ENCODE results near the gene LTF.

Gene LTF

GRCh38 chr3:46490338-46491084, 25.8 kb upstream of the LTF start:
- no peak for DNase-seq

- no peak for DNase-seq
Measured at GRCh38 chr3:46489875-46490274, 25.2 kb upstream of the LTF start.

GRCh38 chr3:46489381-46489780, 24.7 kb upstream of the LTF start:
- no peak for DNase-seq

- peak; percentile 92 for DNase-seq
Measured at GRCh38 chr3:46488735-46489361, 24.1 kb upstream of the LTF start.

GRCh38 chr3:46485779-46486175, 21.1 kb upstream of the LTF start:
- no peak for DNase-seq

- DNase-seq = no peak
Measured at GRCh38 chr3:46484911-46485778, 20.4 kb upstream of the LTF start.

GRCh38 chr3:46484388-46484787, 19.7 kb upstream of the LTF start:
- DNase-seq = no peak

- no peak for DNase-seq
Measured at GRCh38 chr3:46483825-46484224, 19.1 kb upstream of the LTF start.

- no peak for DNase-seq
Measured at GRCh38 chr3:46482632-46483350, 18.1 kb upstream of the LTF start.

- no peak for DNase-seq
Measured at GRCh38 chr3:46481636-46482035, 16.9 kb upstream of the LTF start.

- DNase-seq = no peak
Measured at GRCh38 chr3:46480491-46481195, 15.9 kb upstream of the LTF start.

GRCh38 chr3:46479696-46480095, 15.0 kb upstream of the LTF start:
- DNase-seq = no peak

- DNase-seq = no peak
Measured at GRCh38 chr3:46479021-46479420, 14.3 kb upstream of the LTF start.

GRCh38 chr3:46478341-46478740, 13.6 kb upstream of the LTF start:
- DNase-seq = no peak

GRCh38 chr3:46477756-46478155, 13.1 kb upstream of the LTF start:
- no peak for DNase-seq

- DNase-seq = no peak
Measured at GRCh38 chr3:46477145-46477544, 12.4 kb upstream of the LTF start.

- DNase-seq = no peak
Measured at GRCh38 chr3:46472736-46473135, 8.0 kb upstream of the LTF start.

- no peak for DNase-seq
Measured at GRCh38 chr3:46471371-46471914, 6.7 kb upstream of the LTF start.

- DNase-seq = no peak
Measured at GRCh38 chr3:46470831-46471230, 6.1 kb upstream of the LTF start.

- no peak for DNase-seq
Measured at GRCh38 chr3:46469680-46470357, 5.1 kb upstream of the LTF start.

GRCh38 chr3:46468753-46469600, 4.3 kb upstream of the LTF start:
- no peak for DNase-seq

All from stimulated activated CD4-positive, alpha-beta T cell treated with anti-CD3 and anti-CD28 coated beads, Interleukin-12 subunit alpha, Interleukin-12 subunit beta, amount 100 ng/mL, for 4 hours (primary cell).